HG03095 (cell line): ENCODE results near the gene RIMBP2.
"Not testable (repeated sequence)": the region's sequence is repeated elsewhere in the genome, so short reads cannot be mapped to it uniquely, and the experiment has no call there.

ENCODE experiments used
- ATAC-seq: cut with Tn5 transposase; IDR thresholded peaks from one replicate; pipeline ENCODE4 v1.9.1; 2021; ENCODE audit warnings: moderate library complexity; ENCODE audit not compliant: unreplicated experiment

The RIMBP2 gene

DNA sequence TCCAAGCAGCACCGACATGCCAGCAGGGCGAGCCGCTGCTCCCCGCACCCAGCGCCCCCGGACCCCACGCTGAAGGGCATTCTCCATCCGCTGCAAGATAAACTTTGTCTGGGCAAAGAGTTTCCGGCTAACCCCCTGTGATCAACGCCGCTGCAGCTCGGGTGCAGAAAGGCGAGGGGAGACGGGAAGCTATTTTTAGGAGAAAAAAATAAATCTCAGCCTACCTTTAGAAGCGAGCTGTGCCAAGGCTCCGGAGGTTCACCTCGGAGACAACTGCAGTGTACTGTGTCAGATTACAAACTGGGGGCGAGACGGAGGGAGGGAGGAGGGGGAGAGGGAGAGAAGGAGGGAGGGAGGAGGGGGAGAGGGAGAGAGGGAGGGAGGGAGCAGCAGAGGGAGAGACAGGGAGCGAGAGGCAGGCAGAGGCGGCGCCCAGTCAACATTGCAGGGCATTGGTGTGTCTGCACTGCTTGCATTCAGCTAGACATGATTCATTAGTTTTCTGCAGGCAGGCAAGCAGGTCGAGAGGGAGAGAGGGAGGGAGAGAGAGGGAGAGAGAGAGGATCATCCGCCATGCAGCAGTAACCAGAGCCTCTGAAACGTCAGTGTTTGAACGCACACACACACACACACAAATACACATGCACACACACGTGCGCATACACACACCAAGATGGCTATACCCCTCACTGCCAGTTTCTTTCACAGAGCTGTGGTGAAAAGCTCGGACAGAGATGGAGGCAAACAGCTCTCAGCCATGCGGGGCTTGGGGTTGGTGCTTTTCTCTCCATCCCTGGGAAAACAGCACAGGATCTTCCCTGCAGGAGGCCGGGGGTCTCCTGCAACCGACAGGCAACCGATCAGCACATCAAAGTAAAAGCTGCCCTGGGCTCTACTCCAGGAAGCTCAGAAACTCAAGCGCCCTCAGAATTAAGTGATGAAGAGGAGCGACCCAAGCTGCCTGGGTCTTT lies at the start of gene RIMBP2:
Gene RIMBP2, minus strand, starts transcription at position 302 of the 971 bp plus-strand sequence. CDS start 237,286 bp downstream, outside the sequence.
- no peak for ATAC-seq

- no peak for ATAC-seq
Measured at GRCh38 chr12:130765186-130765659, 49.1 kb upstream of the RIMBP2 start.

GRCh38 chr12:130764475-130765185 lies 48.5 kb upstream of the RIMBP2 start:
- ATAC-seq, result no peak

DNA sequence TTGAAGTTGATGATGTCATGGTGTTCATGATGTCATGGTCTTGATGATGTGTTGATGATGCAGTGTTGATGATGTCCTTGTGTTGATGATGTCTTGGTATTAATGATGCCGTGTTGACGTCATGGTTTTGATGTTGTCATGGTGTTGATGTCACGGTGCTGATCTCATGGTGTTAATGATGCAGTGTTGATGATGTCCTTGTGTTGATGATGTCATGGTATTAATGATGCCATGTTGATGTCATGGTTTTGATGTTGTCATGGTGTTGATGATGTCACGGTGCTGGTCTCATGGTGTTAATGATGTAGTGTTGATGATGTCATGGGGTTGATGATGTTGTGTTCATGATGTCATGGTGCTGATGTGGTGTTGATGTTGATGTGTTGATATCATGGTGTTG lies 48.0 kb upstream of the RIMBP2 start:
- ATAC-seq, result no peak

DNA sequence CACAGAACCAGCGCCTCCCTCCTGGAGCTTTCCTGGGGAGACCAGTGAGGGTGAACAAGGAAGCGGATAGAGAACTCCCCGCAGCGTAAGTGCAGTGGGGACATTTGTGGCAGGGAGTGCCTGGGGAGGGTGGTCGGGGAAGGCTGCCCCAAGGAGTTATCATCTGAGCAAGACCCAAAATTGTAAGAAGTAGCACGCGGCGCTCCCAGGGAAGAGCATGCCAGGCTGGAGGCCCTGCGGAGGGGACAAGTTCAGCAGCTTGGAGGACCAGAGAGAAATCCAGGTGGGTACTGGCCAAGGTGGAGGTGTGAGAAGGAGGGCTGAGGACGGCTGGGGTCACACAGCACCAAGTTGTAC lies 46.2 kb upstream of the RIMBP2 start:
- no peak for ATAC-seq

- no peak for ATAC-seq
Measured at GRCh38 chr12:130761537-130762318, 45.6 kb upstream of the RIMBP2 start.

DNA sequence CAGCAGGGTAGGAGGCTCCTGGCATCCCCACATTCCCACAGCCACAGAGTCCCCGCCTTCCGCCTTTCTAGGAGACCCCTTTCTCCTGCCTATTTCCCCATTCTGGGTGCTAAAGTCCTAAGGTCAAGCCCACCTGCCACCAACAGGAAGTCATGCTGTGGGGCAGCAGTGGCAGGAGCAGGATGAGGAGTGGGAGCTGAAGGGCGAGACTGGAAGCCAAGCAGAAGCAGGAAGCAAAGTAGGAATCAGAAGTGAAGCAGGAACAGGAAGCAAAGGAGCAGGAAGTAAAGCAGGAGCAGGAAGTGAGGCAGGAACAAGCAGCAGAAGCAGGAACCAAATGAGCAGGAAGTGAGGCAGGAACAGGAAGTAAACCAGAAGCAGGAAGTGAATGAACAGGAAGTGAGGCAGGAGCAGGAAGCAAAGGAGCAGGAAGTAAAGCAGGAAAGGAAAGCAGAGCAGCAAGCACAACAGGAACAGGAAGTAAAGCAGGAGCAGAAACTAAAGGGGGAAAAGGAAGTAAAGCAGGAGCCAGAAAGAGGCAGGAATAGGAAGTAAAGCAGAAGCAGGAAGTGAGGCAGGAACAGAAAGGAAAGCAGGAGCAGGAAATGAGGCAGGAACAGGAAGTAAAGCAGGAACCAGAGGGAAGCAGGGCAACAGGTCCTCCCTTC lies 38.3 kb upstream of the RIMBP2 start:
- ATAC-seq, result no peak

- no peak for ATAC-seq
Measured at GRCh38 chr12:130752692-130753230, 36.7 kb upstream of the RIMBP2 start.

DNA sequence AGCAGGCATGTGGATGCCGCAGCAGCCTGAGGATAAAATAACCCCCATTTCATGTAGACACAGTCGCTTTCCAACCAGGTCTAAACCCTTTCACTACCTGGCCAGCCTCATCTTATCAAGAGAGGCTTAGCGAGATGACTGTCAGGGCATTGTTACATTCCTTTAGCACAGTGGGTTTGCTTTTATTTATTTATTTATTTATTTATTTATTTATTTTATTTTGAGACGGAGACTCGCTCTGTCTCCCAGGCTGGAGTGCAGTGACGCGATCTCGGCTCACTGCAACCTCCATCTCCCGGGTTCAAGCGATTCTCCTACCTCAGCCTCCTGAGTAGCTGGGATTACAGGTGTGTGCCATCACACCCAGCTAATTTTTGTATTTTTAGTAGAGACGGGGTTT lies 35.9 kb upstream of the RIMBP2 start:
- not testable (repeated sequence) for ATAC-seq

DNA sequence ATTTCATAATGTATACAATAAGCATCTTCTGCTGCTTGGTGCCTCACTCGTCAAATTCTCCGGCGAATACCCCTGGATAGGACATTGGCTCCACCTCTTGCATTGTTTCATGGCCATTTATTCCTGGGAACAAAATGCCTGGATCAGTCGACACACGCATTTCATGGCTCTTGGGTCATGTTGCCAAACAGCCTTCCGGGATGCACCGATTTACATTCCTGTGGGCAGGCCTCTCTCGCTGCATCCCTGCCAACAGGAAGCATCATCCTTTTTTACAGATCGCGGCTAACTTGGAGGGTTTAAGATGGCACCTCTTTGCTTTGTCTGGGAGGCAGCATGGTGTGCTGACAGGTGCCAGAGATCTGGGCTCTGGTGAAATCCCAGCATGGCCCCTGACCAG lies 32.7 kb upstream of the RIMBP2 start:
- no peak for ATAC-seq

DNA sequence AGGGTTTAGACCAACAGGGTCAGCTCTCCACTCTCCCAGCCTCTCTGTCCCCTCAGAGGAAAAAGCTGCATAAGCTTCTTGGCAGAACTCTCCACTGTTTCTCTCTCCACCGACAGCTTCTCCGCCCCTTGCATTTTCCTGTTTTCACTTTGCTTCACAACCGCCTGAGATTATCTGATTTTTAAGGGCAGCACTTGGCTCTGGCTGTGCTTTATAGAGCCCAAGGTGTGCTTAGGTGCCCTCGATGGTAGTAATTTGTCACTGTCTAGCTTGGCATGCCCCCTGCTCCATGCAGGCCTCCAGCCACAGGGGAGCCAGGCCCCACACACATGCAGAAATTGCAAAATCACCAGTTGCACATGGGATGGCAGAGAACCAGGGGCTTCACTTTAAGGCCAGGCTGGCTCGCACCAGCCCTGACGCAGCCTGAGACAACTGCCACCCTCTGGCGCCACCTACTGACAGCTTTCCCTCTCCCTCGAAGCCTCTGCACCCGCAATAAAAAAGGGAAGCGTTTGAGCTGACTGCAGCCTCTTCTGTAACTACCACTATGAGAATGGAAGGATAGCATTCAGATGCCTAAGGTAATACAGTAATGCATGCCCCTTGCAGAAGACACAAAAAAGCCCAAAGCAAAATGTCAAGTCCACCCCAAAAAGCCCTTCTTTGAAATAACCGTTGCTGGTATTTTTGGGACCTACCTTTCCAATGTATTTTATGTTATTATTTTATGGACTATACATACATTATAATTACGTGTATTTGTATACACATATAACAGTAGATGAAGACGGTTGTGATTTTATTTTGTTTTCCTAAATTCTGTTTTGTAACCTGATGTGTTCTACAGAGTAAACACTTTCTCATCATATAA lies 32.0 kb upstream of the RIMBP2 start:
- ATAC-seq, result peak; percentile 75

- no peak for ATAC-seq
Measured at GRCh38 chr12:130746546-130746945, 30.4 kb upstream of the RIMBP2 start.

- ATAC-seq, result no peak
Measured at GRCh38 chr12:130745921-130746320, 29.8 kb upstream of the RIMBP2 start.

- ATAC-seq, result no peak
Measured at GRCh38 chr12:130744274-130744673, 28.2 kb upstream of the RIMBP2 start.

DNA sequence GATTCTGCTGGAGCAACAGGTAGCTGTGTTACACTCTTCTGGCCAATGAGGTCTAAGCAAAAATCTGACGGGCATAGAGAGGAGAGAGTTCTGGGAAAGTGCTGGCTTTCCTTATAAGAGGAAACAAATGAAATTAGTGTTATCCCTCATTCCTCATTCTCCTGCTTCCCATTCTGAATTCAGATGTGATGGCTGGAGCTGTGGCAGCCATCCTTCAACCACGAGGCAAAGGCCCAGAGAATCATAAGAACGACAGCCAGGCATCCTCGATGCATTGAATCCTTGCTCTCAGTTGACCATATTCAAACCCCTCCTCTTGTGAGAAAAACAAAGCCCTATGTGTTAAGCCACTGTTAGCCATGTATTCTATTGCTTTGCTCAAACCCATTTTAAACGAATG lies 27.5 kb upstream of the RIMBP2 start:
- ATAC-seq, result no peak

DNA sequence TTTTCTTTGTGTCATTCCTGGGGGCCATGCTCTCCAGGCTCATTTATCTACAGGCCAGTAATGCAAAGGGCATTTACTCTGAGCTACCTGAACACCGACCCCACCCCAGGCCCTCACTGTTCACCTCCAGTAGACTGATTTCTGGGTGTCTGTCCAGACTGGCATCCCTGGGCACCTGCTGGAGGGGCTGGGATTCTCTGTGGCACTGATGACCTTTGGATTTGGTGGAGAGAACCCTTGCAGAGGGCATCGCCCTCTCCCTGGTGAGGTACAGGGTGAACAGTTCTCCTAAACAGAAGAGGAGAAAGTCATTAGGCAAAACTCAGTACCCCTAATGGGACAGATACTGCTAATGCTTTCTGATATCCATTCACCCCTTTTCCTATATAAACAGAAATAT lies 27.1 kb upstream of the RIMBP2 start:
- ATAC-seq, result no peak

- no peak for ATAC-seq
Measured at GRCh38 chr12:130742716-130743115, 26.6 kb upstream of the RIMBP2 start.

DNA sequence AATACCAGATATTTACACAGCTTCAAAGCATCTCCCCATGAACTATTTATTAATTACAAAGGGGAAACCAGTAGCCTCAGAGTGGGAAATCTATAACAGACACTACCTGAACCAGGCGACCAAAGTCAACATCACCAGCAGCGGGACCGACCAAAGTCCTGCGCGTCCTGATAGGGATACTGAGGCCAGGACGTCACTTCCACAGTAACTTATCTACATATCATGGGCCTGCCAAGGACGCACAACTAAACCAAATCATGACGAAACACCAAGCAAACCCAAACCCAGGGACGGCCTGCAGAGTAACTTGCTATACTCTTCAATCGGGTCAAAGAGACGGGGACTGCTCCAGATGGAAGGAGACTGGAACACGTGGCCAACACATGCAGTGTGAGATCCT lies 26.0 kb upstream of the RIMBP2 start:
- ATAC-seq, result no peak

DNA sequence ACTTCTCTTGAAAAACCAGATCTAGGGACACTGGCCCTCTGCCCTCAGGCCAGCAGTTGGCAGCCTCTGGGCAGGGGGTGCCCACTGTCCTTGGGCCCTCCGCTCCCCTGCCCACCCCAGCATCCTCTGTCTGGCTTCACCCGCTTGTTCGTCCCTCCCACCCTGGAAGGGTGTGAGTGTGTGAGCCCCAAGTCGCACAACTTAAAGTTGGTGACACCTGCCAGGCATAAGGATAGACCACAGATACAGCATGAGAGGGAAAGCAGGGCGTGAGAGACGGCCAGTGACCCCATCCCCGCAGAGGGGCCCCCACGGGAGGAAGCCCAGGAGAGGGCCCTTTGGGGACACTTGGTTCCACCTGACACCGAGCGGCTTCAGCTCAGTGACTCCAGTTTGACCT lies 23.5 kb upstream of the RIMBP2 start:
- no peak for ATAC-seq
